Measurements from ENCODE around the gene TNFAIP8.

TNFAIP8 gene

DNA sequence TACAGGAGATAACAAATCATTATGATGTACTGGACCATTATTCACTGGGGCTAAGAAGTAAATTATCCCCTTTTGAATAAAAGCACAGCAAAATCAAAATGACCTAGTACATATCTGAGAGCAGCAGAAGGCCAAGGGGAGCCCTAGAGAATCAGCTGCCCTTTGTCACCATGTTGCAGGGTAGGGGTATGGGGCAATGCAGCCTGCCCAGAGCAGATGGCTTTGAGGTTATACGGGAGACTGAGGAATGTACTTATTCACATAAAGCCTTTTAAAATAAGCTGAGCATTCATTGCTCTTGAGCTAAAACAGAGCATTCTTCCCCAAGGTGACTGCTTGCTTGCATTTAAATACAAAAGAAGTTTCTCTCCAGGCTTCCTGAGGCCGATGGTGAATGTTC lies 2.6 kb upstream of the TNFAIP8 start:
- no peak for DNase-seq

DNA sequence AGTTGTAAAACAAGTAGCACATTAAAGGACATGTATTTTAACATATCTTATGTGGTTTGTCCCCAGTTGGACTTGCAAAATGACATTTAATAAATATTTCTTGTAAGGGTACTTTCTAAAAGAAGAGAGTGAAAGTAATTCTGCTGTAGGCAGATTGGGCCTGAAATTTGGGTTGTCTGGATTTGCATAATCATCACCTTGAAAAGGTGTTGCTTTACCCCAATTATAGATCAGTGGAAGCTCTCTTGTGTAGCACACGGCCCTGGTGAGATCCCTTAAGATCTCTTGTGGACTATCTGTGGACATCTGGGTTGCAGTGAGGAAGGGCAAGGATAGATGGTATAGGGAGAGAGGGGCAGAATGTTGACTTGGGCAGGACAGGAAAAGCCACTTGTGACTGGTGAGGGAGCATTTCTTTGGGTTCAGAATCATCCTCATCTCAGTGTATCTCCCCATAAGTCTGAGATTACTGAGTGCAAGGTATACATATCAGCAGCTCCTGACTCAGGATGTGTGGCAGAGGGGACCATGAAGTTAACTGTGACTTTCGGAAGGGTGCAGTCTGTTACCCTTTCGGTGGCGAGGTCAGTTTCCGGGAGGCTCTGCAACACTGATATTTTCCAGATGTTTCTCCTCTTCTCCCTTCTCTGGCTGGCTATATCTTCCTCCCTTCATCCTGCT lies 2.0 kb upstream of the TNFAIP8 start:
- DNase-seq, result no peak

DNA sequence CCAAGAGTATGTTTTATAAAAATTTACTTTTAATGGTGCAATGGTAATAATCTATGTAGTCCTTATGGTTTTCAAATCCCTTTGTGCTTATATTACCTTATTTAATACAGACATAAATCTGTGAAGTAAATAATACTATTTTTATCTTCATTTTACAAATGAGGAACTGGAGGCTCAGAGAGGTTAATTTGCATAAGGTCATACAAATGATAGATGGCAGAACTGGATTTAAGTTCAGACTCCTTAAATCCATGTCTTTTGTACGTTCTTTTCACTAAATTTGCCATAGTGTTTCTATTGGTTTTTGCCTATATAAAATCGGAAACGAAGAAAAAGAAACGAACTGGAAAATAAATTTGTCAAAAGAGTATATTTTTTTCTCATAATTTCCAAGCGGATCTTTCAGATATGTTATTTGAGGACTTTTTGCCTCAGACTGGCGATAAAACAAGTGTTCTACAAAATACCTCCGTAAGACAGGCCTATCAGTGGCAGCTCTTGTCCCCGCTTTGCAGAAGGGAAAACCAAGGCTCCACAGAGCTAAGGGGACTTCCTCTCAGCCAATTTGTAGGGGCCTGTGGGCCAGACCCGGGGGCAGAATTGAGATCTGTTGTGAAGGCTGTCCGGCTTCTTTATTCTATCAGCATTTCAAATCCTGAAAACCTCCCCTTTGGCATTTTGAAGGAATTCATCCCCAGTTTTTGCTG lies 1.1 kb upstream of the TNFAIP8 start:
- DNase-seq, result no peak

DNA sequence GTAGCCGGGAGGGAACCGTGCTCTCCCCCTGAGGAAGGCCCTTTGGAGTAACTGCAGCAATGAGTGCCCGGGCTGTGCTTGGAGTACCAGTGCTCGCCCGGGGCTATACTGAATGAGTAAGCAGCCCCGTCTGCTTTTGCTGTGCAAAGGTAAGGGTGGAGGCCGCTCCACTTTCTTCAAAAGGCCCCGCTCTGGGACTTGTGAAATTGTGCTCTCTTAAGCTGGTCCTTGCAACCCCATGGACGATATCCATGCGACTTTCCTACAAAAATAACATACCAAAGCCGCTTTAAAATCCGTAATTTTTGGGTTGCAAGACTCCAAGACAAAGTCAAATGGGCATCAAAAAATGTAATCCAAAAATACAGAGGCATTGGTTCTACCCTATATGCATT lies 578 bp upstream of the TNFAIP8 start:
- DNase-seq, result peak; percentile 28

GRCh38 chr5:119356612-119357188 lies 881 bp downstream of the TNFAIP8 start:
- no peak for DNase-seq

DNA sequence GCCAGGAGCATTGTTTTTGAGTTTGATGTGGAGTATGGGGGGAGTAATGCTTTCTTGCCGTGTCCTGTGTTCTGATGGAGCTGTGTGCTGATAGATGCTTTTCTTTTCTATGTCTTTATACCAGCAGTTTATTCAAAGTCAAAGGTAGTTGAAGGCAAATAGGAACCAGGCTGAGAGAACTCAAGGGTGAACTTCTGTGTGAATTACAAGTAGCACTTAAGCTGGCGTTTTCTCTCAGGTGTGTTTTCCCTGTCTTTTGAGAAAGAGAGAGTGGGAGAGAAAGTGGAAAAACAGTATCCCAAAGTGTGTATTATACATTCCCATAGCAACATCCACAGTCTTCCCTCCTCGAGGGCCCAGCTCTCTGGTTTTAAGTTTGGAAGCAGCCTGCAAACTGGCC lies 1.5 kb downstream of the TNFAIP8 start:
- DNase-seq, result no peak

DNA sequence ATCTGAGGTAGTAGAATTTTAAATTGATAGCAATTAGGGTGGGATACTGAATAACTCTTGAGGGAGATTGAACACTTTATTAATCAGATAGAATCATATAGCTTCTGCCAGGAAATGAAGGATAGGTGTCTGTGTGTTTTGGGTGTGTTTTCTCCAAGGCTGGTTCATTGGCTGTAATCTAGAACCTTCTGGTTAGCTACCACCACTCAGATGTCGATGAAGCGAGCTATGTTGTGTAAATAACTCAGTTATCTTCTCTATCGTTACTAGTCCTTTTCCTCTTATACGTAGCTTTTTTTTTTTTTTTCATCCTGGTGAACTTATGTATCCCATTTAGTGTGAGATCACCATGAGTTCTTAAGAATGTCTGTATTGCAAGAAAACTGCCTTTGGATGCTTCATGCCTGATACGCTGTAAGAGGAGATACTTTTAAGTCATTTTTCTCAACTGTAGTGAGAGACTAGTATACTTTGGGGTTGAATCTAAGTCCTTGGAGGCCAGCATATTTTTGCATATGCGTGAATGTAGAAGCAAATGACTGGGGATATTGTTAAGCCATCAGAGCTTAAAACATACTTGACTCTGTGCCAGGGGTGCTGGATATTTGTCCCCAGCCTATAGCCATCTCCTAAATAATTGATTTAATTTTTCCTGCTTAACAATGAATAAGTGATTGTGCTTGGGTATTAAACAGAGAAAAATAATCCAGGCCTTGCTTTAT lies 2.1 kb downstream of the TNFAIP8 start:
- no peak for DNase-seq

DNA sequence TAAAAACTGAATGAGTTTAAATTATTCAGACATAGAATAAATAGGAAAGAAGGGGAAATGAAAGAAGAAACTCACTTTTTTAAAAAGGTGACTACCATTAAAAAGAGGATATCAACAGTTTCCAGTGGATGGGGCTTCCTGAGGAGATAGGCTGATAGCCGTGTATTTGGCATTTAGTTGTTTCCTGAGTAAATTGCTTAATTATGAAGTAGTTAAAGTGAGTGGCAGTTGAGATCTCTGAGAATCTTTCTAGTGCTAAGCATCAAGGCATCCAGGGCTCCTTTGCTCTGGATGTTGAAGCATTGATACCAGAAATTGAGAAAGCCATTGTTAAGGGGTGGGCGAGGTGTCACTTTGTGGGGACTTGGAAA lies 2.7 kb downstream of the TNFAIP8 start:
- no peak for DNase-seq

- DNase-seq, result no peak
Measured at GRCh38 chr5:119358901-119359603, 3.2 kb downstream of the TNFAIP8 start.

DNA sequence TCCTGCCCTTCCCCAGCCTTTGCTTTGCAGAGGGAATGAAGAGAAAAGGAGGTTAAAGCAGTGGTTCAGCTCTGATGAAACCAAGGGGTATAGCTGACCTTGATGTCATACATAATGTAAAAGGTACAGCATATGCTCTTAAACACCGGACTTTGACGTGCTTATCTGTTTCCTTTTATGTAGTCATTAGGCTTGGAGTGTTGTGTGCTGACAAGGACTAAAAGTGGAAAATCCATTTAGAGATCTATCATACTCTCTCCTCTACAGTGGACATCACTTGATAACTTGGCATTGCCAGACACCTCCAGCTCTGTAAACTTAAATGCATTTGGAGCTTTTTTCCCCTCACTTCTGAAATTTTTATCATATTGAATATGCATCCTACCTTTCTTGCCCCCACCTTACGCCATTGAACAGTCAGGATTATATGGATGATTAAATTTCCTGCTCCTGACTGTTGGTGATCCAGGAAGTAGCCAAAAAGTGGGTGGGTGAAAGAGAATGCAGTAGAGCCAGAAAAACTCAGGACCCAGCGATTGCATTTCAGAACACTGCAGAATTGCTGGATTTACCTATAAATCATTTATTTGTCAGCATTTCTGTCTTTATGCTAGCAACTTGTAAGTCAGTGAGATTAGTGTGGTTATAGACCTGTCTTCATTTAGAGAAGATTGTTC lies 4.1 kb downstream of the TNFAIP8 start:
- no peak for DNase-seq

GRCh38 chr5:119360905-119361593 lies 5.2 kb downstream of the TNFAIP8 start:
- no peak for DNase-seq

DNA sequence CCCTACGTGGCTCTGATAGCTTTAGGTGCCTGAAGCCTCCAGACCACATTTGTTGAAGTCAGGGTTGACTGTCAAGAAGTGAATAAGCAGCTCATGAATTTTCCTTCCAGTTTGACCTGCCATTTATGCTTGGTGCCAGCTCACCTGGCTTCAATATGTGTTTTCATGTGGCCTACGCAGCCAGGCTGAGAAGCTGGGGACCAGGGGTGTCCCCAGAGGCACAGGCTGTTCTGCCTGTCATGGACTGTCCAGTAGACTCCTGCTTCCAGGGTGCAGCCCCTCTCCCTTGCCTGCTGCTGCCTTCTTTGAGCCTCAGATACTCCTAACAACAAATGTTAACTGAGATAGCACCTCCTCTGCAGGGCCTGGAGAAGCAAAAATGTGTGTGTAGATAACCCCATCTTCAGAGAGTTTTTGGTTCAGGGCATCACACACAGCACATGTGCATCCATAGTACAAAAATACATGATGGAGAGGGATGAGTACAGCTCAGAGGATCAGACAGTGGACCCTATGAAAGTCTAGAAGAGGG lies 5.8 kb downstream of the TNFAIP8 start:
- DNase-seq, result no peak

GRCh38 chr5:119362714-119363113 lies 6.9 kb downstream of the TNFAIP8 start:
- DNase-seq, result no peak

GRCh38 chr5:119363271-119363670 lies 7.5 kb downstream of the TNFAIP8 start:
- DNase-seq, result no peak

DNA sequence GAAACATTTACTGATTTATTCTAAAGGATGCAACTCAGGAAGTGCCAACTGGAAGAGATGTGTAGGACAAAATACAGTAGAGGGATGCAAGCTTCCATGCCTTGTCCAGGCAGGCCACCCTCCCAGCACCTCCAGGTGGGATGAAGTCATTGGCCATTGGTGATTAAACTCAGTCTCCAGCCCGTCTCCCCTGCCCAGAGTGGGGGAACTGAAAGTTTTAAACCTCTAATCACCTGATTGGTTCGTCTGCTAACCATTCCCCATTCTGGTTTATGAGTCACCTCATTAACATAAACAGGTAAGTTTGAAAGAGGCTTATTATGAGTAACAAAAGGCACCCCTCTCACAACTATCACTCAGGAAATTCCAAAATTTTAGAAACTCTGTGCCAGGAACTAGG lies 8.1 kb downstream of the TNFAIP8 start:
- no peak for DNase-seq

DNA sequence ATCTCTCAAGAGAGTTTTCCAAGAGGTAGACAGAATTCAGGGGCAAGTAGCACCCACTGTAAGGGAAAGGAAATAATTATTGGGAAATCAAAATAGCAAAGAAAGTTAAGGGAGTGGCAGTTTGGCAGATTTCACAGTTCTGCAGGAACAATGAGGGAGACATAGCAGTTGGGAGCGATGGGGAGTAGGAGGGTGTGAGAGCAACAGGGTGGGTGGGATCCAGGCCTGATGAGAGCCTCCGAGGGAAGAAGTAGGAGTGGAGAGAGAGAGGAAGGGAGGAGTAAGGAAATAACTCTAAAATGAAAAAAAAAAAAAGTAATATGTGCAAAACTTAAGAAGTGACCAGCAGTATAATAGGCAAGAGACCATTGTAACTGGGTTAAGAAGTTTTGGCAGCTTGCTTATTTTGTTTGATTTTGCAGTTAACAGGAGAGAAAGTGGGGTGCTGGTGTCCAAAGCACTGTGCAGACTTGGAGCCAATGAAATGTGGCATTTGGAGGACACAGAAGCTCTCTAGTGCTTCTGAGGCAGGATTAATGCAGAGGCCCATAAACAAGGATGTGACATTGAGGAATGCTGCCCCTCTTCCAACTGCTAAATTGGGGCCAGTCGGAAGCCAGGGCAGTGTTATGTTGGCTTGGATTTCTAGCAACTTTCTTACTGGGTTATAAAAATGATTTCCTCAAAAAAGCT lies 10.2 kb downstream of the TNFAIP8 start:
- DNase-seq, result no peak

GRCh38 chr5:119366540-119366881 lies 10.7 kb downstream of the TNFAIP8 start:
- DNase-seq, result no peak

DNA sequence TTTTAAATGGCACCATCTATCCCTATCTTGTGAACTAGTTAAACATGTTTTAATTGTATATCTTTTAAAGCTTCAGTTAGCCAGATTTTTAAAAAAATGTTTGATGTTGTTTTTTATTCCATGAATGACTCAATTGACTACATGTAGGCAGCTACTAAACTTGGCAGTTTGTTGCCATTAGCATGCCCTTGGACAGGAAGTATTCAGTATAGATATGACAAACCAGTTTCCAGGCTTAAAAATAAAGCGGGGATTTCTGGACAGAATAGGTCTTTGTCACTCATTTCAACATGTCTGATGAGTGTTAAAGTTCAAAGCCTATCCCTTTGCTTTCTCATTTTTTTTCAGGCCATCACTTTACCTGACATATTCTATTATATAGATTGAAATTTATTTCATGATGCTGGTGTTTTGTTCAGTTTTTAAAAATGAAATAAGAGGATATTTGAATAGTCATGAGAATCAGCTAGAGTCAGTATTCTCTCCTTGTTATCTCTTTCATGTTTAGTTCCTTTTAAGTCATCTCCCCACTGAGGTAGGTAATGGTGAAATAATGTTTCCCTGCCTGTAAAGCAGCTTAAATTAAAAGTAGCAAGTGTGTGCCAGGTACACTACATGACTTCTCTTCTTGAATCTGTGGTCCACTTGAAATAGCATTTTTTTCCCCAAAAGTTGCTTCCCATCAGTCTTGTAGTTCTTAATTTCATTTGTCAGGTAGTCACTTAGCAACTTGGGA lies 11.9 kb downstream of the TNFAIP8 start:
- no peak for DNase-seq

- DNase-seq, result no peak
Measured at GRCh38 chr5:119368238-119368630, 12.4 kb downstream of the TNFAIP8 start.

- DNase-seq, result no peak
Measured at GRCh38 chr5:119370486-119370885, 14.7 kb downstream of the TNFAIP8 start.
